HepG2 (cell line): ENCODE data around the gene RDH11. TPM values are rescaled to one million over a fixed set of nuclear protein-coding genes. Genes with fewer than 3 reads are reported as not detected.

Experiments
- ARID5B ChIP-seq: IDR thresholded peaks from 2 replicates; pipeline ENCODE4 v1.4.0; 2020; ENCODE audit warnings: mild to moderate bottlenecking, missing genetic modification reagents
- KAT2B ChIP-seq: fragments of 150-350 bp; IDR thresholded peaks from 2 replicates; pipeline ENCODE4 v1.6.1; 2014; ENCODE audit warnings: low read depth, low read length, borderline replicate concordance
- KLF12 ChIP-seq: sonication (generic); formaldehyde crosslinking; IDR thresholded peaks from 2 replicates; pipeline ENCODE4 v1.4.0; 2020; ENCODE audit warnings: missing genetic modification reagents, borderline replicate concordance
- MAFF ChIP-seq: IDR thresholded peaks from 2 replicates; pipeline ENCODE4 v1.6.1; 2011; ENCODE audit warnings: low read depth, low read length, improper control_type of control experiment
- SOX13 ChIP-seq, 3 experiments: fragments of 450-650 bp in 1 of 3; sonication (generic) in 1 of 3; formaldehyde crosslinking in 1 of 3; IDR thresholded peaks in 2 of 3; conservative IDR thresholded peaks in 1 of 3; 2 replicates each; pipeline versions ENCODE4 v1.5.0 to v1.6.1; 2016 to 2020; ENCODE audit warnings: antibody characterized with exemption in 1 of 3, mild to moderate bottlenecking in 1 of 3, missing compliant biosample characterization in 1 of 3, missing genetic modification reagents in 1 of 3, moderate library complexity in 1 of 3
- ZNF142 ChIP-seq: sonication (generic); formaldehyde crosslinking; IDR thresholded peaks from 2 replicates; pipeline ENCODE4 v1.4.0; 2020; ENCODE audit warnings: missing genetic modification reagents
- ZNF354B ChIP-seq: sonication (generic); formaldehyde crosslinking; IDR thresholded peaks from 2 replicates; pipeline ENCODE4 v1.8.0; 2022; ENCODE audit warnings: mild to moderate bottlenecking, missing genetic modification reagents
- polyA plus RNA-seq, 8 experiments: library from polyadenylated mRNA; depleted of rRNA in 3 of 8; stranded (reverse) in 7 of 8; unstranded in 1 of 8; fragments of >200 nt; fragmentation: Illumina TruSeq in 4 of 8; extraction: Trizol in 4 of 8; gene quantifications; 2 replicates each; pipeline versions ENCODE4 v1.2.1 to v1.2.3, GENCODE V29; 2011 to 2016; ENCODE audit warnings: low read depth in 4 of 8, missing spikeins in 1 of 8, mixed read lengths in 1 of 8; ENCODE audit not compliant: insufficient read depth in 1 of 8
- total RNA-seq, 5 experiments: library from RNA; depleted of rRNA; stranded (reverse); fragments of >200 nt; fragmentation: Illumina TruSeq; extraction: Trizol; gene quantifications; 2 replicates each; pipeline ENCODE4 v1.2.3, GENCODE V29; 2016; ENCODE audit warnings: low read depth in 1 of 5
- TF ChIP-seq, protein P1 (sequence below): sonication (generic); formaldehyde crosslinking; IDR thresholded peaks from 2 replicates; pipeline ENCODE4 v1.8.0; 2022; ENCODE audit warnings: mild to moderate bottlenecking, missing genetic modification reagents, borderline replicate concordance
- TF ChIP-seq, protein P2 (sequence below), 2 experiments: sonication (generic) in 1 of 2; formaldehyde crosslinking in 1 of 2; IDR thresholded peaks; 2 replicates each; pipeline versions ENCODE4 v1.4.0 to v1.6.1; 2018 to 2020; ENCODE audit warnings: missing genetic modification reagents in 2 of 2, borderline replicate concordance in 1 of 2, low read depth in 1 of 2, mild to moderate bottlenecking in 1 of 2, missing biosample characterization in 1 of 2

The RDH11 gene
- total and polyA plus RNA-seq, 2 of the 13 experiments (the other 11 are each of a cell fraction or from before 2014, with no cell fraction given), result 106 to 131 TPM

- TF ChIP-seq ZNF142 (CRISPR knock-in tag), result 0 out of 2 replicates have a peak, but pooled peaks have one; percentile 42
- peak; percentile 55; the same call in 1 of the 2 replicates for TF ChIP-seq KLF12 (CRISPR knock-in tag)
- TF ChIP-seq KAT2B, result peak; percentile 86
- no peak for TF ChIP-seq MAFF
- no peak for TF ChIP-seq SOX13 (IDR thresholded peaks at IDR 0.05)
- TF ChIP-seq SOX13 (CRISPR knock-in tag; conservative IDR thresholded peaks at IDR 0.05 in 1 of 2, IDR thresholded peaks at IDR 0.05 in 1 of 2), result no peak
- peak; percentile 41; the same call in 1 of the 2 replicates for TF ChIP-seq ARID5B (CRISPR knock-in tag)
- TF ChIP-seq, protein P1, sequence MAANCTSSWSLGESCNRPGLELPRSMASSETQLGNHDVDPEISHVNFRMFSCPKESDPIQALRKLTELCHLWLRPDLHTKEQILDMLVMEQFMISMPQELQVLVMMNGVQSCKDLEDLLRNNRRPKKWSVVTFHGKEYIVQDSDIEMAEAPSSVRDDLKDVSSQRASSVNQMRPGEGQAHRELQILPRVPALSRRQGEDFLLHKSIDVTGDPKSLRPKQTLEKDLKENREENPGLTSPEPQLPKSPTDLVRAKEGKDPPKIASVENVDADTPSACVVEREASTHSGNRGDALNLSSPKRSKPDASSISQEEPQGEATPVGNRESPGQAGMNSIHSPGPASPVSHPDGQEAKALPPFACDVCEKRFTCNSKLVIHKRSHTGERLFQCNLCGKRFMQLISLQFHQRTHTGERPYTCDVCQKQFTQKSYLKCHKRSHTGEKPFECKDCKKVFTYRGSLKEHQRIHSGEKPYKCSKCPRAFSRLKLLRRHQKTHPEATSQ (CRISPR knock-in tag), result 0 out of 2 replicates have a peak, but pooled peaks have one; percentile 39
- no peak for TF ChIP-seq ZNF354B (CRISPR knock-in tag)
- TF ChIP-seq, protein P2, sequence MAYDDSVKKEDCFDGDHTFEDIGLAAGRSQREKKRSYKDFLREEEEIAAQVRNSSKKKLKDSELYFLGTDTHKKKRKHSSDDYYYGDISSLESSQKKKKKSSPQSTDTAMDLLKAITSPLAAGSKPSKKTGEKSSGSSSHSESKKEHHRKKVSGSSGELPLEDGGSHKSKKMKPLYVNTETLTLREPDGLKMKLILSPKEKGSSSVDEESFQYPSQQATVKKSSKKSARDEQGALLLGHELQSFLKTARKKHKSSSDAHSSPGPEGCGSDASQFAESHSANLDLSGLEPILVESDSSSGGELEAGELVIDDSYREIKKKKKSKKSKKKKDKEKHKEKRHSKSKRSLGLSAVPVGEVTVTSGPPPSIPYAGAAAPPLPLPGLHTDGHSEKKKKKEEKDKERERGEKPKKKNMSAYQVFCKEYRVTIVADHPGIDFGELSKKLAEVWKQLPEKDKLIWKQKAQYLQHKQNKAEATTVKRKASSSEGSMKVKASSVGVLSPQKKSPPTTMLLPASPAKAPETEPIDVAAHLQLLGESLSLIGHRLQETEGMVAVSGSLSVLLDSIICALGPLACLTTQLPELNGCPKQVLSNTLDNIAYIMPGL (CRISPR knock-in tag; IDR thresholded peaks at IDR 0.05; ENCODE audit: borderline replicate concordance in 1 of 2, low read depth in 1 of 2), result 0 out of 4 replicates have a peak, but pooled peaks of 1 of the 2 experiments have one; percentile 39
Observed at GRCh38 chr14:67694791-67695393, 672 bp downstream of the RDH11 start (continued).
